Upper lobe of right lung (tissue), 1 donor: ENCODE measurements around the gene DNAJB1. TPM values are rescaled to one million over a fixed set of nuclear protein-coding genes. Genes with fewer than 3 reads are reported as not detected.

ENCODE experiments used
- ATAC-seq: fragments of 200-7000 bp; cut with Tn5 transposase; one replicate; pipeline ENCODE4 v1.9.1; 2020; ENCODE audit warnings: mild to moderate bottlenecking, moderate library complexity
- DNase-seq: peaks from one replicate; pipeline ENCODE4 v3.0.0-alpha.2; 2020
- H3K27ac ChIP-seq: fragments of 200-600 bp; one replicate; pipeline ENCODE4 v1.8.0; 2022
- H3K27me3 ChIP-seq: fragments of 200-600 bp; one replicate; pipeline ENCODE4 v1.8.0; 2022; ENCODE audit warnings: mild to moderate bottlenecking
- H3K36me3 ChIP-seq: fragments of 200-600 bp; one replicate; pipeline ENCODE4 v1.8.0; 2022
- H3K4me1 ChIP-seq: fragments of 200-600 bp; one replicate; pipeline ENCODE4 v1.8.0; 2022
- H3K4me3 ChIP-seq: fragments of 200-600 bp; one replicate; pipeline ENCODE4 v1.8.0; 2022; ENCODE audit warnings: mild to moderate bottlenecking
- H3K9me3 ChIP-seq: fragments of 200-600 bp; one replicate; pipeline ENCODE4 v1.8.0; 2022
- intact Hi-C: fragments of 100-400 bp; cut with DNase I; formaldehyde crosslinking; loops from one replicate; pipeline ENCODE4 v1.11.0; 2022
- total RNA-seq: library from RNA; stranded (reverse); fragmentation: NEBNext Ultra II Directional; extraction: Animal tissue kit (Norgen Biotek cat#: 25700); gene quantifications from one replicate; pipeline ENCODE4 v1.2.1, GENCODE V29; 2021
- TF ChIP-seq, protein P1 (sequence below): fragments of 200-600 bp; IDR thresholded peaks from one replicate; pipeline ENCODE4 v1.8.0; 2022; ENCODE audit warnings: antibody characterized with exemption
- donor health status: DM: no; HTN: yes; CAD: no; lungs with severe emphysema.

DNAJB1 gene
- total RNA-seq, 1 donor from 2014 or later, result 99.7 TPM

DNA sequence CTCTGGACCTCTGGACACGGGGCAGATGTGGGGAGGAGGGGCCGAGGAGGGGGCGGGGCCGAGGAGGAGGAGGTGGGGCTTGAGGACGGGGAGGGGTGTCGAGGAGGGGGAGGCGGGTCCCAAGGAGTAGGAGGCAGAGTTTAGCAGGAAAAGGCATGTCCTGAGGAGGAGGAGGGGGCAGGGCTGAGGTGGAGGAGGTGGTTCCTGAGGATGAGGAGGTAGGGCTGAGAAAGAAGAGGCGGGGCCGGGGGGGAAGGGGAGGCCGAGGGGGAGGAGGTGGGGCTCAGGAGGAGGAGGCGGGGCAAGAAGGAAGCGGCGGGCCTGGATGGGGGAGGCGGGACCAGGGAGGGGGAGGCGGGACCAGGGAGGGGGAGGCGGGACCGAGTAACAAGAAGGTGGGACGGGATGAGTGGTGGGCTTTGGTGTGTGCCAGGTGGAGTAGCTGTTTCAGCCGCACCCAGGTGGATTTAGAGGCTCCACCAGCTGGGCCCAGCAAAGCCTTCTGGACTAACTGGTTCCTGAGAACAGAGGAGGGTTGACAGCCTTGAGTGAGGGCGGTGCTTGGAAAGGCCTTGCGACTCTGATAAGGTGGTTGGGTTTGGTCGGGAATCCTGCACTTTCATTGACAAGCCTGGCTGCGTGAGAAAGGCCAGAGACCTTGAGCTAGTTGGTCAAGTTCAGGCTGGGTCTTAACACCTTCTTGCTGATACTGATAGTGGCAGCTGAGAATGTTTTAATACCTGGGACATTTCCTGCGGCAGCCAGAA is 18.9 kb upstream of the DNAJB1 start:
- TF ChIP-seq, protein P1, sequence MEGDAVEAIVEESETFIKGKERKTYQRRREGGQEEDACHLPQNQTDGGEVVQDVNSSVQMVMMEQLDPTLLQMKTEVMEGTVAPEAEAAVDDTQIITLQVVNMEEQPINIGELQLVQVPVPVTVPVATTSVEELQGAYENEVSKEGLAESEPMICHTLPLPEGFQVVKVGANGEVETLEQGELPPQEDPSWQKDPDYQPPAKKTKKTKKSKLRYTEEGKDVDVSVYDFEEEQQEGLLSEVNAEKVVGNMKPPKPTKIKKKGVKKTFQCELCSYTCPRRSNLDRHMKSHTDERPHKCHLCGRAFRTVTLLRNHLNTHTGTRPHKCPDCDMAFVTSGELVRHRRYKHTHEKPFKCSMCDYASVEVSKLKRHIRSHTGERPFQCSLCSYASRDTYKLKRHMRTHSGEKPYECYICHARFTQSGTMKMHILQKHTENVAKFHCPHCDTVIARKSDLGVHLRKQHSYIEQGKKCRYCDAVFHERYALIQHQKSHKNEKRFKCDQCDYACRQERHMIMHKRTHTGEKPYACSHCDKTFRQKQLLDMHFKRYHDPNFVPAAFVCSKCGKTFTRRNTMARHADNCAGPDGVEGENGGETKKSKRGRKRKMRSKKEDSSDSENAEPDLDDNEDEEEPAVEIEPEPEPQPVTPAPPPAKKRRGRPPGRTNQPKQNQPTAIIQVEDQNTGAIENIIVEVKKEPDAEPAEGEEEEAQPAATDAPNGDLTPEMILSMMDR, result no peak
- intact Hi-C loops, result no loop called here
- peak overlapping the region; percentile 30 for H3K4me3 ChIP-seq
- no peak overlapping the region for H3K27ac ChIP-seq
- H3K4me1 ChIP-seq, result peaks cover 4% of the 10 kb centered on the region
- H3K36me3 ChIP-seq, result no peaks in the 10 kb centered on the region
- DNase-seq (peak; percentile 92), ATAC-seq (peak; percentile 95)
- no peaks in the 10 kb centered on the region for H3K9me3 ChIP-seq
- H3K27me3 ChIP-seq, result no peaks in the 10 kb centered on the region

DNA sequence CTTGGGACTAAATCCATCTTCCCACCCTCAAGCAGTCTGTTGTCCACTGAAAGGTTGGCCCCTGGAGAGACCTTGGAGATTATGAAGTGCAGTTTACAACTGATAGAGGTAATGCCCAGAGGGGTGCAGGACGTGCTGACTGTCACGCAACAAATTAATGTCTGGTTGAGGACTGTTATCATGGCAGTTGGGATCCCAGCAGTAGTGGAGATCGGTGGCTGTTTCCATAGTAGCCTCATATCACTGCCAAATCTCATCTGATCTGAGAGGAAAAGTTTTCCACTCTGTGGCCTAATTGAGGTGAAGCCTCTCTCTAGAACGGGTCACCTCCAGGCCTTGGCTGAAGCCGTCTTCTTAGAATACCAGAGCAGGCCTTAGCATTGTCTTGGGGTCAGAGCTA is 15.3 kb upstream of the DNAJB1 start:
- ATAC-seq (no peak), DNase-seq (no peak)
- Histone ChIP-seq H3K4me1 (peaks cover 13% of the 10 kb centered on the region), H3K27me3 (no peaks in the 10 kb centered on the region), H3K36me3 (no peaks in the 10 kb centered on the region), H3K4me3 (no peak overlapping the region), H3K27ac (no peak overlapping the region), H3K9me3 (no peaks in the 10 kb centered on the region)
- intact Hi-C loops, result no loop called here
- TF ChIP-seq, protein P1, result no peak

DNA sequence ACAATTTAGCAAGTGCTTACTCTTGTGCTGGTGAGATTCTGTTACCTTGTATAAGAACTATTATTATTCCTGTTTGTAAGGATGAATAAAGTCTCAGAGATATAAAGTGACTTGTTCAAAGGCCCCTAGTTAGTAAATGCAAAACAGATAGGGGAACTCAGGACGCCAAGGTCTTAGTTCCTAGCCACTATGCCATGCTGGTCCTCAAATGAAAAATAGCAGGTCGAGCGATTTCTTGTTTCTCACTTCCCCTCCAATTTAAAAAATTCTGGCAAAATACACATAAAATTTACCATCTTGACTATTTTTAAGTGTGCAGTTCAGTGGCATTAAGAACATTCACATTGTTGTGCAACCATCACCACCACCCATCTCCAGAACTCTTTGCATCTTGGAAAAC is 12.3 kb upstream of the DNAJB1 start:
- Histone ChIP-seq H3K36me3 (no peaks in the 10 kb centered on the region), H3K4me3 (peak overlapping the region; percentile 79), H3K27ac (peak overlapping the region; percentile 82), H3K27me3 (no peaks in the 10 kb centered on the region), H3K9me3 (no peaks in the 10 kb centered on the region), H3K4me1 (peaks cover 9% of the 10 kb centered on the region)
- TF ChIP-seq, protein P1, result no peak
- intact Hi-C loops, result no loop called here
- DNase-seq, result no peak
- ATAC-seq, result no peak

DNA sequence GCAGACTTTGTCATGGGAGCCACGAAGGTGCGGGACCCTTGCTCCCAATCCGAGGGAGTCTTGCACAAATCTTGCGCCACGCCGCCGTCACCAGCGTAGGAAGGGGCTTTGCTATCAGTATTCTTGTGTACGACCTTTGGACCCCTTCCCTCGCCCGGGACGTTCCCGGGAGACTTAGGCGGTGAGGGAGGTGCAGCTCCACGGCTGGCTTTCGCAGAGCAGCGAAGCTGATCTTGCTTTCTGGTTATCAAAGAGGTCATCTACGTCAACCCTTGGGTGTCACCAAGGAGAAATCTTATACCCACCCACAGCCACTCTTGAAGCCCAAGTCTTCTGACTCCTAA is 11.8 kb upstream of the DNAJB1 start:
- intact Hi-C loops, result no loop called here
- no peaks in the 10 kb centered on the region for H3K36me3 ChIP-seq
- ATAC-seq, result peak; percentile 1
- H3K27ac ChIP-seq, result peak overlapping the region; percentile 82
- H3K4me1 ChIP-seq, result peaks cover 9% of the 10 kb centered on the region
- H3K9me3 ChIP-seq, result no peaks in the 10 kb centered on the region
- no peaks in the 10 kb centered on the region for H3K27me3 ChIP-seq
- H3K4me3 ChIP-seq, result peak overlapping the region; percentile 79
- DNase-seq, result peak; percentile 88
- TF ChIP-seq, protein P1, result no peak

DNA sequence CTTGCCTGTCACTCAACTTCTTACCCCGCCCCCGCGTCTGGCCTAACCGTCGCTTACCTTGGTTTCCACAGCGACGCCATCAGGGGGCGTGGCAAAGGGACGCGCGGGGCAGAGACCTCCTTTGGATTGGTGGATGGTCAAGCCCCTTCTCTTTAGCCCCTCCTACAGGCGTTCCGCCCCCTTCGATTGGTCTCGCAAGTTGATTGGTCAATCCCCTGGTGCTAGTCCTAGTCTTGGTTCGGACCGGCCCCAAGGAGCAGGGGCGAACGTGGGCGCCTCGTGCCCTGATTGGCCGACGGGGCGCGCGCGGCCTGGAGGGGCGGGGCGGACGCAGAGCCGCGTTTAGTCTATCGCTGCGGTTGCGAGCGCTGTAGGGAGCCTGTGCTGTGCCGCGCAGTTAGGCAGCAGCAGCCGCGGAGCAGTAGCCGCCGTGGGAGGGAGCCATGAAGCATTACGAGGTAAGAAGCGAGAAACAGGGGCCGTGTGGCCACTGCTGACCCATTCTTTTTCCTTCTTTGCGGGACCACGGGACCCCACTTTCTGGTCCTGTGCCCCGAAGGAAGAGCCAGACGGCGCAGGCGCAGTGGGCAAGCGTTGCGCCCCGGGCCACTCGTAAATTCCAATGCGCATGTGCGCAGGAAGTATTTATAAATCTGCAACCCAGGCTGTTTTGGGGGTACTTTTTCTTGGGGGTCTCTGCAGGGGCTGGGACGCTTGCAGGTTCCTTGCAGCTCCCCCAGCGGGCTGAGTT is 11.2 kb upstream of the DNAJB1 start, which contains the start of gene TECR:
Gene TECR, plus strand, starts transcription at position 341 of the 751 bp plus-strand sequence. Its CDS starts 103 bp downstream, at position 444.
- TF ChIP-seq, protein P1, result no peak
- no peaks in the 10 kb centered on the region for H3K36me3 ChIP-seq
- H3K27me3 ChIP-seq, result no peaks in the 10 kb centered on the region
- H3K9me3 ChIP-seq, result no peaks in the 10 kb centered on the region
- intact Hi-C loops, result no loop called here
- peaks cover 9% of the 10 kb centered on the region for H3K4me1 ChIP-seq
- DNase-seq, result peak; percentile 100
- peak within 1 kb of the TSS; percentile 79 for H3K4me3 ChIP-seq
- H3K27ac ChIP-seq, result peak within 1 kb of the TSS; percentile 82
- ATAC-seq, result peak; percentile 99
